ENCODE data around the gene RAD17. TPM values are rescaled to one million over a fixed set of nuclear protein-coding genes. Genes with fewer than 3 reads are reported as not detected.
"Not testable (repeated sequence)": the region's sequence is repeated elsewhere in the genome, so short reads cannot be mapped to it uniquely, and the experiment has no call there.

RAD17 gene, protein sequence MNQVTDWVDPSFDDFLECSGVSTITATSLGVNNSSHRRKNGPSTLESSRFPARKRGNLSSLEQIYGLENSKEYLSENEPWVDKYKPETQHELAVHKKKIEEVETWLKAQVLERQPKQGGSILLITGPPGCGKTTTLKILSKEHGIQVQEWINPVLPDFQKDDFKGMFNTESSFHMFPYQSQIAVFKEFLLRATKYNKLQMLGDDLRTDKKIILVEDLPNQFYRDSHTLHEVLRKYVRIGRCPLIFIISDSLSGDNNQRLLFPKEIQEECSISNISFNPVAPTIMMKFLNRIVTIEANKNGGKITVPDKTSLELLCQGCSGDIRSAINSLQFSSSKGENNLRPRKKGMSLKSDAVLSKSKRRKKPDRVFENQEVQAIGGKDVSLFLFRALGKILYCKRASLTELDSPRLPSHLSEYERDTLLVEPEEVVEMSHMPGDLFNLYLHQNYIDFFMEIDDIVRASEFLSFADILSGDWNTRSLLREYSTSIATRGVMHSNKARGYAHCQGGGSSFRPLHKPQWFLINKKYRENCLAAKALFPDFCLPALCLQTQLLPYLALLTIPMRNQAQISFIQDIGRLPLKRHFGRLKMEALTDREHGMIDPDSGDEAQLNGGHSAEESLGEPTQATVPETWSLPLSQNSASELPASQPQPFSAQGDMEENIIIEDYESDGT
- polyA plus RNA-seq (2012; ENCODE audit: insufficient read depth, insufficient read length): 51.4 TPM

DNA sequence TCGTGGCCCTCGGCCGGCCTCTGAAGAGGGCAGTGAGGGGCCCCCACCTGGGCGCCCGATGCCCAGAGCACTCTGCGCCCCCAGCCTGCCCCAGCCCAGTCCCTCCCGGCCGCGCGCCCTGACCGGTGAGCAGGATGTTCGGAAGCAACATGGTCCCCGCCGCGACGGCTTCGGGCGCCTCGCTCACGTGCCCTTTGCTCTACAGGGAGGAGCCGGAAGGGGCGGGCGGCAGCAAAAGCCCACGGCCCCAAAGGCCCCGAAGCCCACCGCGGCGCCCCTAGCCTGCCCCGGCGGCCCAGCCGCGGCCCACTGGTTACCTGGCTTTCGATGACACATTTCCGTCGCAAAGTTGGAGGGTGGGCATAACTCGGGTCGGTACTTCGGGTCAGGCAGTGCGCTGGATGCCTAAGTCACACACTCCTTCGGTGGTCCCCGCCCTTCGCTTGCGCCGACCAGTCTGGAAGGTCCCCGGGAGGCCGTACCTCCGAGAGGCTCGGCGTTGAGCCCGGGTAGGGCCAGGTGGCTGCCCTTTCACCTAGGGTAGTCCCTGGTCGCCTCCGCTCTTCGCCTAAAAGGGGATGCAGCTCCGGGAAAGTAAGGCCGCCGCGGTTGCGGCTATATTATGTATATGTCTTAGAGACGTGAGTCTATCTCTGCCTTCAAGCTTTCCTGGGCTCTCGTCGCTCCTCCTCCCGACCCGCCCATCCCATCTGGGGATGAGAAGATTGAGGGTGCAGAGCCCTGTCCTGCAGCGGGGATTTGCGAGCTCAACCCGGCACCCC is at the start of gene RAD17, which contains the start of the genes AK6 and TAF9:
Gene RAD17 (plus strand): TSS at position 479 of the 782 bp plus-strand sequence. CDS start 2,391 bp downstream, outside the sequence.
Gene AK6 (minus strand): TSS at position 181 of the 782 bp plus-strand sequence. CDS start 30 bp downstream, at position 151.
Gene TAF9 (minus strand): TSS at position 181 of the 782 bp plus-strand sequence. CDS start 3,783 bp downstream, outside the sequence.
- H3K4me3 ChIP-seq (ENCODE audit: low read length): peak within 1 kb of the TSS; percentile 97
- DNase-seq (ENCODE audit: low read depth, low spot score): peak; percentile 92

DNA sequence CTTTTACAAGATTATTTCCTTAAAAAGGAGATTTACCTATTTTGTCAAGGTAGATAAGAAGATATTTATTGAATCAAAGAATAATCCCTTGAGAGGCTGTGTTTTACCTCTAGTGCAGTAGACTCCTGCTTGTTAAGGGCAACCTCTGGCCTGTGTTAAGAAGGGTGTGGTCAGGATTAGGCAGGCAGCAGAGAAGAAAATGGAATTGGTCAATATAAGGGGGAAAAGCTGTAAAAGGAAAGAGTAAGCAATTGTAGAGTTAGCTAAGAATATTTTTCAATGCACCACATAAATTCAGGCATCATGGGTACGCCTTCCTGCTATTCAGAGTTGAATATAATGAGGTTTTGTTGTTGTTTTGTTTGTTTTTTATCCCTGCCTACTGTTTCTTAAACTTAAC is 43.3 kb upstream of the RAD17 start:
- no peak overlapping the region for H3K4me3 ChIP-seq (ENCODE audit: low read length)
- DNase-seq (ENCODE audit: low read depth, low spot score): no peak

DNA sequence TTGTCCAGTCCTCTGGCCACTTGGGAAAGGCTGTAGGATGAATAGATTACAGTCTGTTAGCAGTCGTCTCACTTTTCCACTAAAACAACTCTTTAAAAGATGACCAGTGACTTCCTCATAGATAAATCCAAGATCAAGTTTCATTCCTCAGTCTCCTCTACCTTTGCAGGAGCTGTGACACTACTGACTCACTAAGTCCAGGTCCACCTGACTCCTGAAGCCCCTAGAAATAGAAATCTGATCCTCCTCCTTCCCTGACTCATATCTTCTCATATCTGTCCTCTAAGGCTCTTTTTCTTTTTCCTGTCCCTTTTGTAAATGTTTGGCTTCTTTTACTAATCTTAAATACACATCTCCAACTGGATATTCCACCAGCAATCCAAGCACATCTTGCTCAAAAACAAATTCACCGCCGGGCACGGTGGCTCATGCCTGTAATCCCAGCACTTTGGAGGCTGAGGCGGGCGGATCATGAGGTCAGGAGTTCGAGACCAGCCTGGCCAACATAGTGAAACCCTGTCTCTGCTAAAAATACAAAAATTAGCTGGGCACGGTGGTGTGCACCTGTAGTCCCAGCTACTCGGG is 39.6 kb upstream of the RAD17 start:
- H3K4me3 ChIP-seq (ENCODE audit: low read length): no peak overlapping the region
- no peak for DNase-seq (ENCODE audit: low read depth, low spot score)

DNA sequence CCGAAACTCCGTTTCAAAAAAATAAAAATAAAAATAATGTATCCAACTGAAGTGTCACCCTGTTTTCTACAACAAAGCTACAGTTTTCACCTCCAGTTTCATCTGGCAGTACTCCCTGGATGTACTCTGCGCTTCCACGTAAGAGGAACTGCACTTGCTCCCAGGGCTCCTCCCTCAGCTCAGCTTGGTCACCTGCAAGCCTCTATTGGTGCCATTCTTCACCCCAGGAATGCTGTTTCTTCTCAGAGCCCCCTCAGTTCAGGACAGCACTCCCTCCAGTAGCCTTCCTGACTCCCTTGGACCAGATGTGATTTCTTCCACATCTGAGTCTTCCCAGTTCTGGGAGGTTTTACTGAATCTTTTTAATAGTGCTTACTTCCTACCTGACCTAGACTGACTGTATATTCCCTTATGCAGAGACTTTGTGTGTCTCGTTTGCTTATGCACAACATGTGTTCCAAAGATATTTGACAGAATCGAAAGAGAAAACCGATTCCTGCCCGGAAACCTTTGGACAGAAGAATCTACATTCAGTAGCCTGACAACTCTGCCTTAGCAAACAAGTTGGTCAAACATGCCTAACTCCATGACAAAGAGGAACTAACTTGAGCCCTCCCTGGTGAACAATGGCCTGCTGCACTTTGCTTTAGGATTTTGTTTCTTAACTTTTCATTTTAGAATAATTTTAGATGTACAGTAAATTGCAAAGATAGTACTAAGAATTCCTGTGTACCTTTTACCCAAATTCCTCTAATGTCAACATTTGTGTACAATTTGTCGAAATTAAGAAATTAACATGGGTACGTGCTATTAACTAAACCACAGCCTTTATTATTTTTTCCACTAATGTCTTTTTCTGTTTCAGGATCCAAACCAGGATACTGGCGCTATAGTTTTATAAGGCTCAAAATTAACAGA is 37.8 kb upstream of the RAD17 start:
- no peak for DNase-seq (ENCODE audit: low read depth, low spot score)

DNA sequence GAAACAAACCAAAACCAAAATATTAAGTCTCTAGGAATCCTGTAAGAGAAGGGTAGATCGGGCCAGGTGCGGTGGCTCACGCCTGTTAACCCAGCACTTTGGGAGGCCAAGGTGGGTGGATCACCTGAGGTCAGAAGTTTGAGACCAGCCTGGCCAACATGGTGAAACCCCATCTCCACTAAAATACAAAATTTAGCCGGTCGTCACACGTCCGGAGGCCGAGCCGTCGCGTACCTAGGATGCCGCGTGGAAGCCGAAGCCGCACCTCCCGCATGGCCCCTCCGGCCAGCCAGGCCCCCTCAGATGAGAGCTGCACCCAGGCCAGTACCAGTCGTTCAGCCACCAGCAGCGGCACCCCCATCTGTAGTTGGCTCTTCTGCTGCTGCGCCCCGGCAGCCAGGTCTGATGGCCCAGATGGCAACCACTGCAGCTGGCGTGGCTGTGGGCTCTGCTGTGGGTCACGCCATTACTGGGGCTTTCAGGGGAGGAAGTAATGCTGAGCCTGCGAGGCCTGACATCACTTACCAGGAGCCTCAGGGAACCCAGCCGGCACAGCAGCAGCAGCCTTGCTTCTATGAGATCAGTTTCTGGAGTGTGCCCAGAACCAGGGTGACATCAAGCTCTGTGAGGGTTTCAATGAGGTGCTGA is 35.8 kb upstream of the RAD17 start:
- DNase-seq (ENCODE audit: low read depth, low spot score); H3K4me3 ChIP-seq (ENCODE audit: low read length): not testable (repeated sequence)

More for the DNA sequence above, 37.8 kb upstream of the RAD17 start:
- peak overlapping the region; percentile 86 for H3K4me3 ChIP-seq (ENCODE audit: low read length)

DNA sequence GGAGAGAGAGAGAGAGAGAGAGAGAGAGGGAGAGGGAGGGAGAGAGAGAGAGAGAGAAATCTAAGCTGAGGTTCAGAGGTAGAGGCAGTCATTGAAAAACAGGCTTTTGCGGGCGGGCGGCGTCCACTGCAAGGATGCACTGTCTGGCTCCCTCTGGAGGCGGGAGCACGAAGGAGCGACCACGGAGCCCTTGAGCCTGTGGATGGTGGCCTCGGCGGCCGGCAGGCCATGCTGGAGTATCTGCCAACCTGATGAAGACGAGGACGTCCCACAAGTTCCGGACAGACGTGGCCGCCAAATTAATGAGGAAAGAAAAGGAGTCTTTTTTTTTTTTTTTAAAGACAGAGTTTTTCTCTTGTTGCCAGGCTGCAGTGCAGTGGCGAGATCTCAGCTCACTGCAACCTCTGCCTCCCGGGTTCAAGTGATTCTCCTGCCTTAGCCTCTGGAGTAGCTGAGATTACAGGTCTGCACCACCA is 34.8 kb upstream of the RAD17 start:
- H3K4me3 ChIP-seq (ENCODE audit: low read length): no peak overlapping the region
- DNase-seq (ENCODE audit: low read depth, low spot score): peak; percentile 35

DNA sequence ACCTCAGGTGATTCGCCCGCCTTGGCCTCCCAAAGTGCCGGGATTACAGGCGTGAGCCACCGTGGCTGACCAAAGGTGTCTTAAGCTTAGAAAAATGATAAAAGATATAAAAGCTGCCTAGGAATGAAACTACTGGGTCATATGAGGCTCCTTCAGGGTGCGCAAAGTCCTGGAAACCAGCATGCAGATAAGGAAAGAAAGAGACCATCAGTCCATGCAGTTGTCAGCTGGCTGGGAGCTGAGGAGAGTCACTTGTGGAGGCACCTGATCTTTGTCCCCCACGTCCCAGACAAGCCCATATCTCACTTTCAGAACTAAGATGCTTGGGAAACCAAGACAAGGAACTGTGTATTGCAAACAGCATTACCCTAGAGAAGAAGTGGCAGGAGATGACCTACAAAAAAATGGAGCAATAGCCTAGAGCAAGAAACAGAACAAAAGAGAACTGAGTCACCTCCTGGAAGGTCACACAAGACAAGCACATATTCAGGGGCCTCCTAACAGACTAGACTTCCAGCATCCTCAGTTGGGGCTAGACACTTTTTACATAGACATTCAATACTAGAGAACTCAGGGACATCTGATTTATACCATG is 34.2 kb upstream of the RAD17 start:
- no peak for DNase-seq (ENCODE audit: low read depth, low spot score)
- no peak overlapping the region for H3K4me3 ChIP-seq (ENCODE audit: low read length)

DNA sequence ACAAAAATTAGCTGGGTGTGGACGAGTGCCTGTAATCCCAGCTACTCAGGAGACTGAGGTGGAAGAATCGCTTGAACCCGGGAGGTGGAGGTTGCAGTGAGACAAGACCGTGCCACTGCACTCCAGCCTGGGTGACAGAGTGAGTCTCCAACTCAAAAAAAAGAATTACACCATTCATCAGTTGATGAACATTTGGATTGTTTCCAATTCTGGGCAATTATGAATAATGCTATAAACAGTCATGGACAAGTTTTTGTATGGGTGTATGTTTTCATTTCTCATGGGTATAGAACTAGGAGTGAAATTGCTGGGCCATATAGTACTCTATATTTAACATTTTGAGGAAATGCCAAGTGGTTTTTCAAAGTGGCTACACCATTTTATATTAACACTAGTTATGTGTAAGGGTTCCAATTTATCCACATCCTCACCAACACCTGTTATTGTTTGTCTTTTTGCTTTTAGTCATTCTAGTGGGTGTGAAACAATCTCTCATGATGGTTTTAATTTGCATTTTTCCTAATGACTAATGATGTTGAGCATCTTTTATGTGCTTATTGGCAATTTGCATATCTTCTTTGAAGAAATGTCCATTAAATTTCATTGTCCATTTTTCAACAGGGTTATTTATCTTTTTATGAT is 28.0 kb upstream of the RAD17 start:
- H3K4me3 ChIP-seq (ENCODE audit: low read length): no peak overlapping the region
- no peak for DNase-seq (ENCODE audit: low read depth, low spot score)

DNA sequence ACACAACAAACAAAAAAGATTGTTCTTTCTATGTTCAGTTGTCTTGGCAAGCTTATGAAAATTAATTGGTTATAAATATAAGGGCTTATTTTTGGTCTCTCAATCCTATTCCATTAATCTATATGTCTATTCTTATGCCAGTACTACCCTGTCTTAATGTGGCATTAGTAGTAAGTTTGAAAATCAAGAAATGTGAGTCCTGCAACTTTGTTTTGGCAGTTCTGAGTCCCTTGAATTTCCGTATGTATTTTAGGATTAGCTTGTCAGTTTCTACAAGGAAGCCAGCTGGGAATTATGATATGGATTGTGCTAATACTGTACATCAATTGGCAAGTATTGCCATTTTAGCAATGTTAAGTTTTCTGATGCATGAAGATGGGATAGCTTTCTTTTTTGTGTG is 26.5 kb upstream of the RAD17 start:
- H3K4me3 ChIP-seq (ENCODE audit: low read length): no peak overlapping the region
- no peak for DNase-seq (ENCODE audit: low read depth, low spot score)

DNA sequence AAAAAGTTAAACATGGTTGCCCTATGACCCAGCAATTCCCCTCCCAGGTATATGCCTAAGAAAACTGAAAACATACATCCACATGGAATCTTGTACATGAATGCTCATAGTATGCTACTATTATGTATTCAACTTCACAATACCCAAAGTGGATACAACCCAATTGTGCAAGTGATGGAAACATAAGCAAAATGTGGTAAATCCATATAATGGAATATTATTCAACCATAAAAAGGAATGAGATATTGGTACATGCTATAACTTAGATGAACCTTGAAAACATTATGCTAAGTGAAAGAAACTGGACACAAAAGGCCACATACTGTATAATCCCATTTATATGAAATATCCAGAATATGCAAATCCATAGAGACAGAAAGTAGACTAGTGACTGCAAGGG is 19.0 kb upstream of the RAD17 start:
- no peak for DNase-seq (ENCODE audit: low read depth, low spot score)
- H3K4me3 ChIP-seq (ENCODE audit: low read length): no peak overlapping the region

DNA sequence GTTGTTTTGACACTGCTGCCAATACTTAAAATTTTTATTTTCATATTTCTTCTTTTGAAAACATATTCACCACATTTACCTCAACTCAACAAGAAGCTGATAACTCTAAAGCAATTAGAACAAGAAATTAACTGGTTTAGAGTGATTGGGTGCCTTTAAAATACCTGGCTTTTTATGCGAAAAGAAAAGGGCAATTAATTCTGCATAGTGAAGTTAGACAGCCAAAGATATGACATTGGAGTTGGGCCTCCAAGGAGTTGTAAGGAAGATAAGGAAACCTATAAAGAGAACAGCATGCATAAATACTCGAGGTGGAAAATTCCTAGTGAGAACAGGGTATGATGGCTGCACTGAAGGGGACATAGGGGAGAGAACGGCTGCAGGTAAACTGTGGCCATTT is 9.9 kb upstream of the RAD17 start:
- no peak for DNase-seq (ENCODE audit: low read depth, low spot score)

DNA sequence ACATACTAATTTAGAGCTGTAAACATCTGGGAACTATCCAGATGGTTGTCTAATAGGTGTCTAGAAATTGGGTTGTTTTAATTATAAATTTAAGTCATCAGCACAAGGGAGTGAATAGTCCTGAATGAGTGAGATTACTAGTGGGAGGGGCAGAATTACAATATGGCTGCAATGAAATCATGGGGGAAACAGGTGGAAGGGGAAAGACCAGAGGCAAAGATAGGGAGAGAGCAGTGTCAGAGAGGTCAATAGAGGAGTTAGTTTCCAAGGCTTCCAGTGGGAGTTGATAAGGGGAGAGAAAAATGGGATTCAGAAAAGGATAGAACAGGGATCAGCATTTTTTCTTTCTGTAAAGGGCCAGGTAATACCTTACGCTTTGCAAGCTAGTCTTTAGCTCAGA is 9.2 kb upstream of the RAD17 start:
- H3K4me3 ChIP-seq (ENCODE audit: low read length): no peak overlapping the region
- DNase-seq (ENCODE audit: low read depth, low spot score): no peak

More for the DNA sequence above, 9.9 kb upstream of the RAD17 start:
- no peak overlapping the region for H3K4me3 ChIP-seq (ENCODE audit: low read length)

DNA sequence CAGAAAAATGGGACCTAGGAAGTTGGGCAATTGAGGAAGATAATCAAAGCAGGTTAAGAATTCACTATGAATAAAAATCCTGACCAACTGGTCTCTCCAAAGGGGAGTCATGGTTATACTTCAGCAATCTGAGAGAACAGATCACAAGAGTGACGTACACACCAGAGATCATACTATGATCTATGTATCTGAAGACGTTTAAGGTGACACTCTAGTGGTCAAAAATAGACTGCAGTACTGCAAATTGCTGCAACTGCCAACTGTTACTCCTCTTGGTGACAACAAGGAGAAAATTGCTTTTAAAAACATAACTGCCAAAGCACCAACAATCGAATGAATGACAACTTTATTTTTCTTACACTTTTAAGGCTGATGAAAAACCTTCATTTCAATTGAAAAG is 5.2 kb upstream of the RAD17 start:
- peak; percentile 47 for DNase-seq (ENCODE audit: low read depth, low spot score)
- H3K4me3 ChIP-seq (ENCODE audit: low read length): no peak overlapping the region

DNA sequence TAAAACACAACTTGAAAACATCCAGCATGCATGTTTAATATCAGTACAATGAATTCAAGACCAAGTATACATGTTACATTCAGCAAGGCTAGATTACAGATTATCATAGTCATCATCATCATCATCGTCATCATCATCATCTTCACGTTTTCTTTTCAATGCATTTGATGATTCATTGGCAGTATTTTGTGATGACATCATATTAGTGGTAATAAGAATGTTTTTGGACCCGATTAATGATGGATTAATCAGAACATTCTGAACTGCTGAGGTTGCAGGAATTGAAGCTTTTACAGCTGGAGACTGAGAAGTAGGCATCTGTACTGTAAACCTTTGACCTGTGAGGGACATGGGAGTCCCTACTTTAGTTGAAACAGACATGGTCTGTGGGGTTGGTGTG is 4.8 kb upstream of the RAD17 start:
- H3K4me3 ChIP-seq (ENCODE audit: low read length): no peak overlapping the region
- no peak for DNase-seq (ENCODE audit: low read depth, low spot score)

DNA sequence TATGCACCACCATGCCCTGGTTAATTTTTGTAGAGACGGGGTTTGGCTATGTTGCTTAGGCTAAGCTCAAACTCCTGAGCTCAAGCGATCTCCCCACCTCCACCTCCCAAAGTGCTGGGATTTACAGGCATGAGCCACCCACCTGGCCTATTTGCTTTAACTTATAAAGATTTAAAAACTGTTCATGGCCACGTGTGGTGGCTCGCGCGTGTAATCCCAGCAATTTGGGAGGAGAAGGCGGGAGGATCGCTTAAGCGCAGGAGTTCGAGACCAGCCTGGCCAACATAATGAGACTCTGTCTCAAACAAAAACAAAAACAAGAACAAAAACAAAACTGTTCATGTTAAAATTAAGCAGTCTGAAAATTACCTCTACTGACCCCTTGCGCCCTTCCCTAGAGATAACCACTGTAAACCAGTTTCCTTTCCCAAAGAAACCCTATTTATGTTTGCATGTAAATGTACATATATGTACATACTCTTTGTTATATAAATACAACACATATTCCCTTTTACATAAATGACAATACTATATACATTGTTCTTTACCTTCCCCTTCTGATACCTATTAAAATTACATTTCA is 1.8 kb upstream of the RAD17 start:
- peak overlapping the region; percentile 97 for H3K4me3 ChIP-seq (ENCODE audit: low read length)
- DNase-seq (ENCODE audit: low read depth, low spot score): no peak
